ENCODE measurements around the gene RNF220.

DNA sequence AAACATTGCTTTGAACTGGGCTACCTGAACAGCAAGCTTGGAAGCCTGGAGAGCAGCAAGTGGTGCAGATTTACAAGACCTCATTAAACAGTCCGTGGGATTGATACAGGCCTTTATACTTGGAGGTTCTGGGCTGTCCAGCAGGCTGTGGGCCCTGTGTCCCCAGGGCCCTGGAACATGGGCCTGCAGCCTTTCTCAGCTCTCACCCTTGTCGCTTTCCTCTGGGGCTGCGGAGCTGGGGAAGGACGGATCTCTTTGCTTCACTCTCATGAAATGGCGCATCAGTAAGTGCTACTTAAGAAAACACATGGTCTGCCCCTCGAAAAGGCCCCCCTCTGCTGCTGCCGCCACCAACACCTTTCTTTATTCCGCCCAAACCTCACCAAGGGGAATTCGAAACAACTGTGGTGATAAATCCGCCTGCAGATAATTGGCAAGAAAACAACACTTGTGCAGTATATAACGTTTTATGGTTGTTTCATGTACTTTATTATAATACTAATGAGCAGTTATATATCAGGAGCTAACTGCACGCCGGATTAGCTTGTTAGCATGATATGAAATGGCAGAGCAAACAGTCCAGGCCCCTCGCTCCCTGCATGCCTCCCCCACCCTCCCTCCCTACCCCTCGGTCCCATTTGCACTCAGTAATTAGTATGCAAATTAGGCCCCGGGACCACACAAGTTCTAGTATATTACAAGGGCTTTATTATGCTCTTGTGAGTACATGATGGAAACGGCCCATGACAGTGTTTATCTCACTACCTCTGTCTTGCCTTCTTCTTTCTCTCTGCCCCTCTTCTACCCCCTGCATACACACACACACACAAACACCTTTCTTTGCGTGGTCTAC, 131.5 kb downstream of the RNF220 start:
- TF ChIP-seq CTCF (IDR thresholded peaks at IDR 0.05) (no peak), POLR2A (IDR thresholded peaks at IDR 0.05) (no peak)
